ENCODE measurements around the gene STIP1.
A peak's percentile ranks its signal among the peaks of the same experiment; 100 is the strongest.

STIP1 gene

DNA sequence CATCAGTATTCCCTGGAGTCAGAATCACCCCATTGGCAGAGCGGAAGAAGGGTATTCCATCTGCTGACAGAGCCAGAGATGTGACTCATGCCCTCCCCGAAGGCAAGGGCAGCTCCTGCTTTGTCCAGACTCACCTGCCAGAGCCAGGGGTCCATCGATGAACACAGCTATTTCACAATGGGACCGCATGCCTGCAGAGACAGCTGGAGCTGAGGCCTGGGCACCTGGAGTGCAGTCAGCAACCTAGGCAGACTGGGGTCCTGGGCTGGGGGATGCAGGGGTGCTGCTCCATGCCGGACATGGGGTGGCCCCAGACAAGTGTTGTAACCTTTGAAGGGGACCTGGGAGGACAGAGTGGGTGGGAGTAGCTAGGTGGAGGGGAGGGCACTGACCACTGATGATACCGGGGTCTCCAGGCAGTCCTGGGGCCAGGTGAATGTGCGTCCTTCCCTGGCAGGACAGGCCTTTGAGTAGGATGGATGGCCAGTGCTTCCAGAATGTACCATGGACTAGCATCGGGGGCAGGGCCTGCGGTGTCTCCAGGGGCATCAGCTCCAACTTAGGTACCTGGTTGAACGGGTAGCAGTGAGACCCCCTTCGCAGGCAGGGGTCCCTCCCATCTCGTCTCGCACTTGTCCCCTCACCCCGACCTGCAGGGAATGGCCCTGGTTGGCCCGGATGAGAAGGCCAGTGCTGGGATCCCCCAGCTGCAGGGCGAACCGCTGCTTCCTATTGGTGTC is 38.4 kb downstream of the STIP1 start:
- no peak for DNase-seq
- H3K27ac ChIP-seq: no peak overlapping the region
- H3K4me3 ChIP-seq (ENCODE audit: low read depth, low read length): no peak overlapping the region
- H3K36me3 ChIP-seq: no peaks in the 10 kb centered on the region; the same call in 1 of the 2 replicates
- TF ChIP-seq, protein P1, sequence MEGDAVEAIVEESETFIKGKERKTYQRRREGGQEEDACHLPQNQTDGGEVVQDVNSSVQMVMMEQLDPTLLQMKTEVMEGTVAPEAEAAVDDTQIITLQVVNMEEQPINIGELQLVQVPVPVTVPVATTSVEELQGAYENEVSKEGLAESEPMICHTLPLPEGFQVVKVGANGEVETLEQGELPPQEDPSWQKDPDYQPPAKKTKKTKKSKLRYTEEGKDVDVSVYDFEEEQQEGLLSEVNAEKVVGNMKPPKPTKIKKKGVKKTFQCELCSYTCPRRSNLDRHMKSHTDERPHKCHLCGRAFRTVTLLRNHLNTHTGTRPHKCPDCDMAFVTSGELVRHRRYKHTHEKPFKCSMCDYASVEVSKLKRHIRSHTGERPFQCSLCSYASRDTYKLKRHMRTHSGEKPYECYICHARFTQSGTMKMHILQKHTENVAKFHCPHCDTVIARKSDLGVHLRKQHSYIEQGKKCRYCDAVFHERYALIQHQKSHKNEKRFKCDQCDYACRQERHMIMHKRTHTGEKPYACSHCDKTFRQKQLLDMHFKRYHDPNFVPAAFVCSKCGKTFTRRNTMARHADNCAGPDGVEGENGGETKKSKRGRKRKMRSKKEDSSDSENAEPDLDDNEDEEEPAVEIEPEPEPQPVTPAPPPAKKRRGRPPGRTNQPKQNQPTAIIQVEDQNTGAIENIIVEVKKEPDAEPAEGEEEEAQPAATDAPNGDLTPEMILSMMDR (IDR thresholded peaks at IDR 0.05; ENCODE audit: low read depth, low read length): no peak
- no peaks in the 10 kb centered on the region for H3K9me3 ChIP-seq (ENCODE audit: severe bottlenecking)
- no peaks in the 10 kb centered on the region for H3K27me3 ChIP-seq (ENCODE audit: insufficient read depth, low read depth, severe bottlenecking)

DNA sequence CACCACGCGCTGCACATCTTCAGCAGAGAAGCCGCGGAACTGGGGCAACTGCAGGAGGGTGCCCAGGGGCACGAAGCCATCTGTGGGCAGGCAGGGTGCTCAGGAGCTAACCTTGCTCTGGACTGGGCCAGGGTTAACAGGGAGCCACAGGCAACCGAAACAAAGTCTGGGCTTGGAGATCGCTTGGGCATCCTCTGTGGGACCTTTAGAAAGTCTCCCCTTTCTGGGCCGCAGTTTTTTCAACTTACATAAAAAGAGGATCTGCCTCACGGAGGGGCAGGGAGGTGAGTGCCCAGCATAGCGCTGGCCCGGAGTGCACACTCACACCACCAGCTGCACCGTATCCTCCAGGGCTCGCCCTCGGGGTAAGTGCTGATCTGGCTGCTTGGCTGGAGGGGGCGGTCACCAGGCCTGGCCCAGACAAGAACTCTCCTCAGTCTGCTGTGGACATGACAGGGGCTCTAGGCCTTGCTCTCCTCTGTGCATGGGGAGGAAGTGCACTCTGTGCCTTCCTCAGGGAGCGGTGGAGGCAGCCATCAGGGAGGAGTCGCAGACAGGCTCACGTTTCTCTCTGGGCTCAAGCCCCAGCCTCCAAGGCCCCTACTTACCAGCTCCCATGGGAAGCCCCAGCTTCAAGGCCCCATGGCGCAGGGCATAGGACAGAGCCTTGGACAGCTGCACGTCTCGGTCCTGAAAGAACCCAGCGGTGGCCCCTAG is 39.1 kb downstream of the STIP1 start:
- peak overlapping the region; percentile 70 for H3K4me3 ChIP-seq (ENCODE audit: low read depth, low read length)
- H3K9me3 ChIP-seq (ENCODE audit: severe bottlenecking): no peaks in the 10 kb centered on the region
- no peaks in the 10 kb centered on the region for H3K27me3 ChIP-seq (ENCODE audit: insufficient read depth, low read depth, severe bottlenecking)
- no peak for DNase-seq
- peak overlapping the region; percentile 75 for H3K27ac ChIP-seq
- H3K36me3 ChIP-seq: no peaks in the 10 kb centered on the region; the same call in 1 of the 2 replicates
- TF ChIP-seq, protein P1 (IDR thresholded peaks at IDR 0.05; ENCODE audit: low read depth, low read length): no peak

DNA sequence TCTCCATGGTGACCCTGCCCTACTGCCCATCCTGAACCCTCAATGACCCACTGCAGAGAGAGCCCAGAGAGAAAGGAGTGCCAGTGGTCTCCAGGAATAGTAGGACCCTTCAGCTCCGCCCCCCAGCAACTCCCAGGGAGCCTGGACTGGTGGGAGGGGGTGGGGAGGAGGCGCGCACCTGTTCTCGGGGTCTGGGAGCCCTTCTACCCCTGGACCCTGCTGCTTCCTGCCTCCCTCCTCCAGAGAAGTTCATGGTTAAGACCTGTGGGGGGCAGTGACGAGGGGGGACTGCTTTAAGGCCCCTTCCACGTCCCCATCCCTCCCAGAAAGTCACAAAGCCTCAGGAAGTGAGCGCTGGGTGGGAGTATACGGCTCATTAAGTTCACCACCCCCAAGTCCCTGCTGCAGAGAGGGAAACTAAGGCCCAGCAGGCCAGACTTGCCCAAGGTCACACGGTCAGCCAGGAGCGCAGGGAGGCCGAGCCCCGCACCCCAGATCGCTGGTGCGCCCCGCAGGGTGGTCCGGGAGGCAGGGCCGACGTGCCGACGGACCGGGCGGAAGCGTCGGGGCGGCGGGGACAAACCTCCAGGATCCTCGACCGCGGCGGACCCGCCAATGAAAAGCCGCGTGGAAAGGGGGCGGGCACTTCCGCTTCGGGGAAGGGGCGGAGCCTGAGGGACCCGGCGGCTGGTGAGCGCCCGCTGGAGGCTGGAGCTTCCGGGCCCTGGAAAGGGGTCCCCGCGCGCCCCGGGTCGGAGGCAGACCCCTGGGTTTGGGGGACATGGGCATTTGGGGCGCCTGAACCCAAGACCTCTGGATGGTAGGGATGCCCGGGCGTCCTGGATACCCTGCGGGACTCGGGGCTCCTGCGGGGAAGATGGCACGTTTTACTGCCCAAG is 39.9 kb downstream of the STIP1 start, which contains the start of the genes NUDT22 and TRPT1:
NUDT22 (plus strand) TSS at position 667 of the 899 bp plus-strand sequence. CDS start 379 bp downstream, outside the sequence.
TRPT1 (minus strand) TSS at position 579 of the 899 bp plus-strand sequence; CDS start at position 253, 326 bp downstream.
- H3K36me3 ChIP-seq: no peaks in the 10 kb centered on the region; the same call in 1 of the 2 replicates
- H3K4me3 ChIP-seq (ENCODE audit: low read depth, low read length): peak within 1 kb of the TSS; percentile 70
- DNase-seq: peak; percentile 91
- peak within 1 kb of the TSS; percentile 75 for H3K27ac ChIP-seq
- H3K27me3 ChIP-seq (ENCODE audit: insufficient read depth, low read depth, severe bottlenecking): no peaks in the 10 kb centered on the region
- TF ChIP-seq, protein P1 (IDR thresholded peaks at IDR 0.05; ENCODE audit: low read depth, low read length): 0 out of 2 replicates have a peak, but pooled peaks have one; percentile 24
- no peaks in the 10 kb centered on the region for H3K9me3 ChIP-seq (ENCODE audit: severe bottlenecking)

DNA sequence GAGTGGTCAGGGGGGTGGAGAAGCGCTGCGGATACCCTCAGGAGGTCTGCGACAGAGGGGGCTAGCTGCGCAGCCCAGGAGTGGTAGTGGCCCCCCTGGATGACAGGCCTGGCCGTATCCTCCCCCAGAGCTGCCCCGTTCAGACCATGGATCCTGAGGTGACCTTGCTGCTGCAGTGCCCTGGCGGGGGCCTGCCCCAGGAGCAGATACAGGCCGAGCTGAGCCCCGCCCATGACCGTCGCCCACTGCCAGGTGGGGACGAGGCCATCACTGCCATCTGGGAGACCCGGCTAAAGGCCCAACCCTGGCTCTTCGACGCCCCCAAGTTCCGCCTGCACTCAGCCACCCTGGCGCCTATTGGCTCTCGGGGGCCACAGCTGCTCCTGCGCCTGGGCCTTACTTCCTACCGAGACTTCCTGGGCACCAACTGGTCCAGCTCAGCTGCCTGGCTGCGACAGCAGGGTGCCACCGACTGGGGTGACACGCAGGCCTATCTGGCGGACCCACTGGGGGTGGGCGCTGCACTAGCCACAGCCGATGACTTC is 40.6 kb downstream of the STIP1 start:
- no peaks in the 10 kb centered on the region for H3K27me3 ChIP-seq (ENCODE audit: insufficient read depth, low read depth, severe bottlenecking)
- TF ChIP-seq, protein P1 (IDR thresholded peaks at IDR 0.05; ENCODE audit: low read depth, low read length): no peak
- DNase-seq: peak; percentile 45
- no peaks in the 10 kb centered on the region for H3K9me3 ChIP-seq (ENCODE audit: severe bottlenecking)
- peak overlapping the region; percentile 75 for H3K27ac ChIP-seq
- H3K36me3 ChIP-seq: no peaks in the 10 kb centered on the region; the same call in 1 of the 2 replicates
- peak overlapping the region; percentile 70 for H3K4me3 ChIP-seq (ENCODE audit: low read depth, low read length)

DNA sequence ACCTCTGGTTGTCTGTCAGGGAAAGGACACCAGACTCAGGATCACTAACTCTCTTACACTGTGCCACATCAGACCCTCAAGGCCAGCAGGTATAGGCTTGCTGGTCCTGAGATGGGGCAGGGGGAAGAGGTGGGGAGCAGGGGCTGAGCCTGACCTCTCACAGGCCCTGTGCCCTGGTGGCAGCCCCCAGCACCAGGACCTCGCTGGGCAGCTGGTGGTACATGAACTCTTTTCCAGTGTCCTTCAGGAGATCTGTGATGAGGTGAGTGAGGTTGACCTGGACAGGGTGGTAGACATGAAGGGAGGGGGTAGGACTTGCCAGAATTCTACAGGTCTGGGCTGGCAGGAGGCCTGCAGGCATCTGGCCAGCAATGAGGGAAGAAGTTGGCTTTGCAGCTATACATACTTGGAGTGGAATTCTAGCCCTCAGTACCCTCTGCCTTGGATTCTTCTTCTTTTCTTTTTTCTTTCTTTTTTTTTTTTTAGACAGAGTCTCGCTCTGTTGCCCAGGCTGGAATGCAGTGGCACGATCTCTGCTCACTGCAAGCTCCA is 41.5 kb downstream of the STIP1 start:
- Histone ChIP-seq H3K4me3 (ENCODE audit: low read depth, low read length) (no peak overlapping the region), H3K27ac (no peak overlapping the region), H3K9me3 (ENCODE audit: severe bottlenecking) (no peaks in the 10 kb centered on the region), H3K27me3 (ENCODE audit: insufficient read depth, low read depth, severe bottlenecking) (no peaks in the 10 kb centered on the region), H3K36me3 (no peaks in the 10 kb centered on the region; the same call in 1 of the 2 replicates)
- no peak for DNase-seq
- TF ChIP-seq, protein P1 (IDR thresholded peaks at IDR 0.05; ENCODE audit: low read depth, low read length): no peak
